ENCODE results near the gene LRP5. TPM values are rescaled to one million over a fixed set of nuclear protein-coding genes. Genes with fewer than 3 reads are reported as not detected.

Gene LRP5
- total RNA-seq, 1 donor from 2014 or later: 42.5 TPM

- Histone ChIP-seq H3K4me3 (no peak overlapping the region), H3K4me1 (peaks cover 66% of the 10 kb centered on the region), H3K27ac (peak overlapping the region; percentile 91), H3K27me3 (no peaks in the 10 kb centered on the region), H3K9me3 (no peaks in the 10 kb centered on the region), H3K36me3 (peaks cover 0 to 1% of the 10 kb centered on the region in 2 donors)
- TF ChIP-seq POLR2A (IDR thresholded peaks at IDR 0.05) (no peak), POLR2AphosphoS5 (IDR thresholded peaks at IDR 0.05; ENCODE audit: insufficient read depth in 1 of 2, low read depth in 1 of 2) (no peak)
- no peak for DNase-seq (ENCODE audit: extremely low spot score in 2 of 2)
- intact Hi-C loops (cut with DNase I): no loop called here
Observed at GRCh38 chr11:68372625-68373024, 60.2 kb downstream of the LRP5 start.

GRCh38 chr11:68373189-68373814 is 60.9 kb downstream of the LRP5 start:
- Histone ChIP-seq H3K4me1 (peaks cover 68% of the 10 kb centered on the region), H3K36me3 (no peaks in the 10 kb centered on the region), H3K27me3 (no peaks in the 10 kb centered on the region), H3K9me3 (no peaks in the 10 kb centered on the region), H3K27ac (peak overlapping the region; percentile 91), H3K4me3 (no peak overlapping the region)
- intact Hi-C loops (cut with DNase I): no loop called here
- no peak for TF ChIP-seq POLR2AphosphoS5 (IDR thresholded peaks at IDR 0.05; ENCODE audit: insufficient read depth in 1 of 2, low read depth in 1 of 2)
- TF ChIP-seq CTCF (IDR thresholded peaks at IDR 0.05): no peak
- TF ChIP-seq POLR2A (IDR thresholded peaks at IDR 0.05): no peak
- DNase-seq (ENCODE audit: extremely low spot score in 2 of 2): no peak

GRCh38 chr11:68373815-68374501 is 61.6 kb downstream of the LRP5 start:
- Histone ChIP-seq H3K4me3 (peak overlapping the region in 1 of 2 donors; percentile 10), H3K4me1 (peaks cover 68% of the 10 kb centered on the region), H3K9me3 (no peaks in the 10 kb centered on the region), H3K27ac (peak overlapping the region; percentile 91), H3K27me3 (no peaks in the 10 kb centered on the region), H3K36me3 (no peaks in the 10 kb centered on the region)
- intact Hi-C loops (cut with DNase I): no loop called here
- DNase-seq (ENCODE audit: extremely low spot score in 2 of 2): no peak
- no peak for TF ChIP-seq CTCF (IDR thresholded peaks at IDR 0.05)
- TF ChIP-seq POLR2AphosphoS5 (IDR thresholded peaks at IDR 0.05; ENCODE audit: insufficient read depth in 1 of 2, low read depth in 1 of 2): peak in 1 of 2 donors; percentile 68
- TF ChIP-seq POLR2A (IDR thresholded peaks at IDR 0.05): no peak

- peak overlapping the region in 1 of 2 donors; percentile 10 for H3K4me3 ChIP-seq
Observed at GRCh38 chr11:68374531-68374930, 62.1 kb downstream of the LRP5 start.

GRCh38 chr11:68375337-68375736 is 62.9 kb downstream of the LRP5 start:
- Histone ChIP-seq H3K36me3 (no peaks in the 10 kb centered on the region), H3K4me3 (no peak overlapping the region), H3K4me1 (peaks cover 70% of the 10 kb centered on the region), H3K9me3 (no peaks in the 10 kb centered on the region), H3K27me3 (no peaks in the 10 kb centered on the region), H3K27ac (peak overlapping the region; percentile 91)
- no peak for DNase-seq (ENCODE audit: extremely low spot score in 2 of 2)
- TF ChIP-seq POLR2A (IDR thresholded peaks at IDR 0.05): no peak
- intact Hi-C loops (cut with DNase I): no loop called here

More at GRCh38 chr11:68374531-68374930, 62.1 kb downstream of the LRP5 start:
- Histone ChIP-seq H3K27ac (peak overlapping the region; percentile 91), H3K9me3 (no peaks in the 10 kb centered on the region), H3K4me1 (peaks cover 68% of the 10 kb centered on the region), H3K36me3 (no peaks in the 10 kb centered on the region), H3K27me3 (no peaks in the 10 kb centered on the region)
- no peak for TF ChIP-seq POLR2AphosphoS5 (IDR thresholded peaks at IDR 0.05; ENCODE audit: insufficient read depth in 1 of 2, low read depth in 1 of 2)
- TF ChIP-seq POLR2A (IDR thresholded peaks at IDR 0.05): no peak
- TF ChIP-seq CTCF (IDR thresholded peaks at IDR 0.05): no peak
- no peak for DNase-seq (ENCODE audit: extremely low spot score in 2 of 2)
- intact Hi-C loops (cut with DNase I): no loop called here

- Histone ChIP-seq H3K4me3 (no peak overlapping the region), H3K27me3 (no peaks in the 10 kb centered on the region), H3K27ac (no peak overlapping the region), H3K4me1 (peaks cover 68% of the 10 kb centered on the region), H3K36me3 (no peaks in the 10 kb centered on the region), H3K9me3 (no peaks in the 10 kb centered on the region)
- intact Hi-C loops (cut with DNase I): no loop called here
- no peak for DNase-seq (ENCODE audit: extremely low spot score in 2 of 2)
- TF ChIP-seq POLR2AphosphoS5 (IDR thresholded peaks at IDR 0.05; ENCODE audit: insufficient read depth in 1 of 2, low read depth in 1 of 2) (no peak), POLR2A (IDR thresholded peaks at IDR 0.05) (no peak), CTCF (IDR thresholded peaks at IDR 0.05) (no peak)
Observed at GRCh38 chr11:68375766-68376165, 63.4 kb downstream of the LRP5 start.

All from vagina (tissue), 2 donors.